IPS-20b (cell line): Measurements from ENCODE around the gene EPHB2.

Experiments
- H3K27ac ChIP-seq: one replicate; pipeline ENCODE4 v1.5.1; 2013; ENCODE audit warnings: low read length
- H3K27me3 ChIP-seq: 2 replicates; pipeline ENCODE4 v1.6.1; 2013; ENCODE audit warnings: mild to moderate bottlenecking, low read length, inconsistent platforms; ENCODE audit not compliant: insufficient read depth
- H3K36me3 ChIP-seq: 2 replicates; pipeline ENCODE4 v1.6.1; 2013; ENCODE audit warnings: low read depth, mild to moderate bottlenecking, inconsistent platforms, low read length, moderate library complexity; ENCODE audit not compliant: insufficient read depth
- H3K4me1 ChIP-seq: 2 replicates; pipeline ENCODE4 v1.6.1; 2013; ENCODE audit warnings: mild to moderate bottlenecking, control low read depth, inconsistent platforms, low read length, moderate library complexity; ENCODE audit not compliant: insufficient read depth
- H3K4me3 ChIP-seq: 2 replicates; pipeline ENCODE4 v1.5.1; 2013; ENCODE audit warnings: mild to moderate bottlenecking, low read length, inconsistent platforms
- H3K9ac ChIP-seq: 2 replicates; pipeline ENCODE4 v1.6.1; 2013; ENCODE audit warnings: low read depth, mild to moderate bottlenecking, inconsistent platforms, low read length, moderate library complexity
- H3K9me3 ChIP-seq: 2 replicates; pipeline ENCODE4 v1.6.1; 2013; ENCODE audit warnings: mild to moderate bottlenecking, low read depth, low read length, inconsistent platforms; ENCODE audit not compliant: insufficient read depth

The EPHB2 gene

DNA sequence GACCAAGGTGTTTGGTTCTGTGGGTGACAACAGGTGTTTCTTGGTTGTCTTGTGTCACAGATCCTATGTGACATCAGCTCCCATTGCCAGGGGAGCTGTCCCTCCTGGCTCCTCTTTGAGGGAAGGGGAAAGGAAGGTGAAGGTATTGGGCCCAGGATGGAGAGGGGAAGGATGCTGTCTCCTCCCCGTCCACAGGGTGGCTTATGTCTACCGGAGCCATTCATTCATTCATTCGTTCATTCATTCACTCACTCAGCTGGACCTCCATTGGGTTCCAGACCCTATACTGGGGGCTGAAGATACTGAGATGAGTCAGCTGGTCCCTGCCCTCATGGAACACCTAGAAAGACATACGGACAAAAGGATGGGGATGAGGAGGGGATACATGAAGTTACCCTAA, 38.9 kb downstream of the EPHB2 start:
- Histone ChIP-seq H3K27ac (no peak overlapping the region), H3K9ac (no peak overlapping the region), H3K27me3 (no peaks in the 10 kb centered on the region), H3K36me3 (no peaks in the 10 kb centered on the region), H3K9me3 (no peaks in the 10 kb centered on the region), H3K4me1 (no peaks in the 10 kb centered on the region), H3K4me3 (no peak overlapping the region)

DNA sequence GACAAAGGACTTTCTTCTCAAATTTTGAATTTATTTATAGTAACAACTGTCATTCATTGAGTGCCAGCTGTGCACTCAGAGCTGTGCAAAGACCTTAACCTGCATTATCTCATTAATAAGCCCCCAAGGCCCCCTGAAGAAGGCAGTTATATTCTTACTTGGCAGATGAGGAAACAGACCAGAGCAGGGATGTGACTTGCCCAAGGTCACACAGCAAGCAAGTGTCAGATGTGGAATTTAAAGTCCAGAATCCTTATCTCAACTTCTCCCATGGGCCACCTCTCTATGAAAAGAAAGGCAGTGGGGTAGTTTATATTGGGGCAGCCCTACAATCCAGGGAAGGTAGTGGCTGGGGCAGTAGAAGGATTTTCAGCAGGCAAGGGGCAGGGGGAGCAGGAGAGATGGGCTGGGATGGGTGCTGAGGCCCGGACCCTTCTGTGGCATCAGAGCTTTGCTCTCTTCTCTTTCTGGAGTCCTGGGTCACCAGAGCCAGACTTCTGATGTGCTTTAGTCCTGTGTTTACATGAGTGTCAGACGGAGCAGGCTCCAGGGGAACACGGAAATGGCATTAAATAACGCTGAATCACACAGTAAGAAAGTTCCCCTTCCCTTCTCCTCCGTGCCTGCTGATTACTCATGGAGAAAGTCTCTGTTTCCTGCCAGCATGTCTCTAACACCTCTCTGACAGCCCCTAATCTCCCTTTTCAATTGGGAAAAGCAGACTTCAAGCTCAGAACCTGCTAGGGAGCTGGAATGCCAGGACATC, 39.5 kb downstream of the EPHB2 start:
- Histone ChIP-seq H3K27me3 (no peaks in the 10 kb centered on the region), H3K4me1 (no peaks in the 10 kb centered on the region), H3K4me3 (no peak overlapping the region), H3K27ac (no peak overlapping the region), H3K36me3 (no peaks in the 10 kb centered on the region), H3K9ac (no peak overlapping the region), H3K9me3 (no peaks in the 10 kb centered on the region)

DNA sequence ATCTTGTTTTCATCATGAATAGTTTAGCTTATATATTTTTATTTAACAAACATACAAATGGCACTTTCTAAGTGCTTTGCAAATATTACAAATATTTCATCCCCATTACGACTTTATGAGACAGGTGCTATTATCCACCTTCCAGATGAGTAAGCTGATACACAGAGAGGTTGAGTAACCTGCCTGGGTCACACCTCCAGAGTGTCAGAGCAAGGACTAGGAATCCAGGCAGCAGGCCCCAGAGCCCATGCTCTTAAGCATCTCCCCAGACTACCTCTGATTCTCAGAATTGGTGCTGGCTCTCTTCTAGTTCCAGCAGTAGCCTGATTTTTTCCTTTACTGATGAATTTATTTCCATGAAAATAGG, 40.0 kb downstream of the EPHB2 start:
- Histone ChIP-seq H3K9me3 (no peaks in the 10 kb centered on the region), H3K4me1 (no peaks in the 10 kb centered on the region), H3K9ac (no peak overlapping the region), H3K36me3 (no peaks in the 10 kb centered on the region), H3K27ac (no peak overlapping the region), H3K27me3 (no peaks in the 10 kb centered on the region), H3K4me3 (no peak overlapping the region)

DNA sequence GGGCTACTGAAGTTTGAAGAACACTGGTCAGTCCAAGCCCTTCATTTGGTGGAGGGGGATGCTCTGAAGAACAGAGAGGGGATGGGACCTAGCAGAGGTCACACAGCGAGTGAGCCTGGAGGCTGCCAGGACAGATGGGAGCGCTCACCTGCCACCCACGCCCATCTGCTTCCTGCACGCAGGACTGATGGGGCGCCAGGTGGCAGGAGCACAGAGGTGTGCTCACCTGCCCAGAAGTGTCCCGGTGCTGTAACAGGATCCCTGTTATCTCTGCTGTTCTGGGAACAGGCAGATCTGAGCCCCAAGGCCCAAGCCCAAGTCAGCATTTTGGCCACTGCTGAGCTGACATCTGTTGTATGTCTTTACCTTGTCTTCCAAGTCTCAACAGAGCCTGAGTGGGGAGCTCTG, 40.5 kb downstream of the EPHB2 start:
- no peaks in the 10 kb centered on the region for H3K9me3 ChIP-seq
- H3K36me3 ChIP-seq = no peaks in the 10 kb centered on the region
- no peak overlapping the region for H3K4me3 ChIP-seq
- H3K9ac ChIP-seq = no peak overlapping the region
- H3K27ac ChIP-seq = no peak overlapping the region
- no peaks in the 10 kb centered on the region for H3K27me3 ChIP-seq
- H3K4me1 ChIP-seq = no peaks in the 10 kb centered on the region

DNA sequence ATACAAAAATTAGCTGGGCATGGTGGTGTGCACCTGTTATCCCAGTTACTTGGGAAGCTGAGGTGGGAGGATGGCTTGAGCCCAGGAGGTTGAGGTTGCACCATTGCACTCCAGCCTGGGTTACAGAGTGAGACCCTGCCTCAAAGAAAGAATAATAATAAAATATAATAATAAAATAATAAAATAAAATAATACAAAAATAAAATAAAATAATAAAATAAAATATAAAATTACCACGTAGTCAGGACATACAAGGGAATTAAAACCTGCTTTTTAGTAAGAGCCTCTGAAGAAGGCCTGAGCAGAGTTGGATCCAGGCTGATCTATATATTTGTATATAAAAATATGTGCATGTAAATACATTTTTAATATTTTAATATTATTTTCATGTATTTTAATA, 41.7 kb downstream of the EPHB2 start:
- Histone ChIP-seq H3K36me3 (no peaks in the 10 kb centered on the region), H3K27ac (no peak overlapping the region), H3K4me3 (no peak overlapping the region), H3K27me3 (no peaks in the 10 kb centered on the region), H3K9ac (no peak overlapping the region), H3K4me1 (no peaks in the 10 kb centered on the region), H3K9me3 (no peaks in the 10 kb centered on the region)

DNA sequence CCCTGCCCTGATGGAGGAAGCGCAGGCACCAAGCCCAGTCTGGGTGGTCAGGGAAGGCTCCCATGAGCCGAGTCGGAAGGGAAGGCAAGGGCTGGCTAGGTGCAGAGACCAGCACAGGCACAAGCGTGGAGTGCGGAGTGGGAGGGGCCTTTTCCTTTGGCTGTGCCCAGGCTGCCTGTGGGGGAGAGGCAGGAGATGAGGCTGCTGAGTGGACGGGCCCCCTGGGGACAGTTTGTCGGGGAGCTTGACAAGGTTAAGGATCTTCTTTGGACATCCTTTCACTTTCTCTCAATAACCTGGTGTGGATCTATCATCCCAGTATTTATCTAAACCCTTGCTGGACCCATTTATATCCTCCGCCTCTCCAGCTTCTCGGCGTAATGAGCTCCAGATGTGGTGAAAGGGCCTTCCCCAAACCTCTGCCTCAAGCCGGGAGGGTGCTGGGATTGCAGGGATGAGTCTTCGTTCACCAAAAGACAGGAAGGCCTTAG, 42.9 kb downstream of the EPHB2 start:
- Histone ChIP-seq H3K4me3 (no peak overlapping the region), H3K27ac (no peak overlapping the region), H3K27me3 (no peaks in the 10 kb centered on the region), H3K9ac (no peak overlapping the region), H3K4me1 (no peaks in the 10 kb centered on the region), H3K9me3 (no peaks in the 10 kb centered on the region), H3K36me3 (no peaks in the 10 kb centered on the region)

DNA sequence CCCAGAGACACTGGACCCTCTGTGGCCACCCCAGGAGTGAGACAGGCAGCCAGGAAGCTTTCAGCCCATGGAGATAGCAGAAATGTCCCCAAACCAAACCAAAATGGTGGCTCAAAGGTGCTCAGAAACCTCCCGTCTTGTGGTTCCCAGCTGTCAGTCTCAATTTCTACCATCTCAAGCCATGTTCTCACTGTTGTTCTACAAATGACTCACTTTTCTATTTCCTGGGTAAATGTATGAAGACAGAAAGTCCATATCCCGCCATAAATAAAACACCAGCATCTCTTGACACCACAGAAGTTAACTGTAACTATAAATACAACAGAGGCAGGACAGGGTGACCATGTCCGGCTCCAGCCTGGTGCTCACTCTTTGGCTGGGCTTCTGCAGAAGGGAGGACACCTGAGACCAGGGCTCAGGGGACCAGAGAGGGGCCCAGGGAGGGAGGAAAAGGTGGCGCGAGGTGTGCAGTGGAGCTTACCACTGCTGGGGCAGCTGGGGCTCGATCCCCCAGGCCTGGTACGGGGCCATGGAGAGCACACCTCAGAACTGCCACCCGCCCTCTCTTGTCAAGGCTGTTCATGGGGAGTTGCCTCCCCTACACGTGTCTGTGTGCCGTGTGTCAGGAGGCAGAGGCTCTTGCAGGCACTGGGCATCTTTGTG, 43.6 kb downstream of the EPHB2 start:
- Histone ChIP-seq H3K9ac (no peak overlapping the region), H3K4me1 (no peaks in the 10 kb centered on the region), H3K4me3 (no peak overlapping the region), H3K27ac (no peak overlapping the region), H3K36me3 (no peaks in the 10 kb centered on the region), H3K9me3 (no peaks in the 10 kb centered on the region), H3K27me3 (no peaks in the 10 kb centered on the region)

DNA sequence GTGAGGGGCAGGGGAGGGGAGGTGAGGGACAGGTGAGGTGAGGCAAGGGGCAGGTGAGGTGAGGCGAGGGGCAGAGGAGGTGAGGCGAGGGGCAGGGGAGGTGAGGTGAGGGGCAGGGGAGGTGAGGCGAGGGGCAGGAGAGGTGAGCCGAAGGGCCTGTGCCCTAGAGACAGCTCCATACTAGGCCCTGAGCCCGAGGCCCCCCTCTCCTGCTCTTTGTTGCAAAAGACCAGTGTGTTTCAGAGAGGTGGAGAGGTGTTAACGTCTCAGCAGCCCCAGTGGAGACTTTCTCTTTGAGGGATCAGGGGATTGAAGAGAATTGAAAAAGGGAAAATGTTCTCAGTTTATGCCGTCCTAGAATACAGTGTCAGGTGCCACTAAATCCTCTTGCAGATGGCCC, 44.2 kb downstream of the EPHB2 start:
- no peaks in the 10 kb centered on the region for H3K36me3 ChIP-seq
- H3K27ac ChIP-seq = no peak overlapping the region
- H3K4me1 ChIP-seq = no peaks in the 10 kb centered on the region
- H3K27me3 ChIP-seq = no peaks in the 10 kb centered on the region
- H3K9ac ChIP-seq = no peak overlapping the region
- no peak overlapping the region for H3K4me3 ChIP-seq
- H3K9me3 ChIP-seq = no peaks in the 10 kb centered on the region

DNA sequence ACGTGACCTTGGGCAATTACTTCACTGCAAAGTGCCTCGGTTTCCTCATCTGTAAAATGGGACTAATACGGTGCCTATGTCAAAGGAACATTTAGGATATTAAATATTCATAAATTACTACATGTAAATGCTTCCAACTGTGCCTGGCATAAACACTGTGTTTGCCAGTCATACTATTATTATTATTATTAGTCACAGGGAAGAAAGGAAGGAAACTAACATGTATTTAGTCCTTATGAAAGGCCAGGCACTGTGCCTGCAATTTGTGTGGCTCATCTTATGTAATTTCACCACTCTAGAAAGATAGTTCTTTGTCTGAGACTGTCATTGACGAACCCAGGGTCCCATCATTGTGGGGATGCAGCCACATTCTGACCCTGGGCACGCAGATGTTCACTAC, 45.0 kb downstream of the EPHB2 start:
- Histone ChIP-seq H3K36me3 (no peaks in the 10 kb centered on the region), H3K4me3 (no peak overlapping the region), H3K27me3 (no peaks in the 10 kb centered on the region), H3K4me1 (no peaks in the 10 kb centered on the region), H3K9ac (no peak overlapping the region), H3K27ac (no peak overlapping the region), H3K9me3 (no peaks in the 10 kb centered on the region)

DNA sequence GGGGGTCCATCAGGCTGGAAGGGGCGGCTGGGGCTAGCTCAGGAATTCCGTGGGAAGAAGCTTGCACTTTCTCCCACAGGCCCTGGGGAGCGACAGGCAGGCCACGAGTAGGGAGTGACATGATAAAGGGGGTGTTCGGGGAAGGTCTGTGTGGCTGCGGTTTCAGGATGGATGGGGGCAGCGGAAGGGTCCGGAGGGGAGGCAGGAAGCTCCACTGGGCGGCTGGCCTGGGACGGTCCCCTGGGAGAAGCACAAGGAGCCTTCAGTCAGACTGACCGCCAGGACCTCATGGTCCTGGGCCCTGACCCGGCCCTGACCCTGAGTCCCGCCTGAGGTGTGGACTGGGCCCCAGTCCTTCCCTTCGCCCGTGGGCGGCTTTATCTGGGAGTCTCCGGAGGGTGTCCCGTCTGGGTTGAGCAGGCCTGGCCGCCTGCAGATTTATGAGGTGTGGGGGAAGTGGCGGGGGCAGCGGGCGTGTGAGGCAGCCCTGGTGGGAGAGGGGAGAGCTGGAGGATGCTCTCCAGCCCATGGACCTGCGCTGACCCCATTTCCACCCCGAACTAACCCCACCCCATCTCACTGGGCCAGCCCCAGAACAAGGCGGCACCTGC, 45.6 kb downstream of the EPHB2 start:
- H3K27me3 ChIP-seq = no peaks in the 10 kb centered on the region
- H3K4me1 ChIP-seq = no peaks in the 10 kb centered on the region
- no peaks in the 10 kb centered on the region for H3K9me3 ChIP-seq
- no peak overlapping the region for H3K27ac ChIP-seq
- no peak overlapping the region for H3K9ac ChIP-seq
- H3K36me3 ChIP-seq = no peaks in the 10 kb centered on the region
- H3K4me3 ChIP-seq = no peak overlapping the region

DNA sequence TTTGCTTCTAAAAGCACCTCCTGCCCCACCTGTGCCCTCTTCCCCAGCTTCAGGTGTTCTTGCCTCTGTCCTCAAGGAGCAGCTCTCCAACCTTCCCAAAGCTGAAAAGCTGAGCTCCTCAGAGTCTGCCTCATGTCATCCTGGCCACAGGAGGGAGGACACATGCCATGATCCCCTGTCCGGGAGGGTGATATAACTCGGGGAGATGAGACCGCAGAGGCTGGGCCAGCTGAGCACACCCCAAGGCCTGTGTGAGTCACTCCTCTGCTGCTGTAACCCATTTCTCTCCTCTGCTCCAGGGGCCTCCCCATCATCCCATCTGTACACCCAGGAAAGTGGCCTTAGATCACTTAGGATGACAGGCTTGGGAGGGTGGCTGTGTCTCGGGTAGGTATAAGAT, 49.8 kb downstream of the EPHB2 start:
- no peak overlapping the region for H3K27ac ChIP-seq
- no peaks in the 10 kb centered on the region for H3K36me3 ChIP-seq
- no peaks in the 10 kb centered on the region for H3K4me1 ChIP-seq
- H3K9ac ChIP-seq = no peak overlapping the region
- H3K4me3 ChIP-seq = no peak overlapping the region
- no peaks in the 10 kb centered on the region for H3K9me3 ChIP-seq
- no peaks in the 10 kb centered on the region for H3K27me3 ChIP-seq

DNA sequence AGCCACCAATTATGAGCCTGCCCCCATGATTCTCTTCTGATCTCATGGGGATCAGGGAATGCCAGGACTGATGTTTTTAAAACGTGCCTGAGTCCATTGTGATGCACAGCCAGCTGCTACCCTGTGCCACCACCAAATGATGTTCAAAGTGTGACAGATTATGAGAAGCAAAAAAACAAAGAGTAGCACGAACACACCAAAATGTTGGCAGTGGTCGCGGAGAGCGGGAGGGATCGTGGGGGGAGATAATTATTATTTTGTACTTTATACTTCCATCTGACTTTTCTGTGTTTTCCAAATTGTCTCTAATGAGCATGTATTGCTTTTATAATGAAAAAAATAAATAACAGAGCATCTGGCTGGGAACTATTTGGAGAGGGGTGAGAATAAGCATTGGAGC, 50.5 kb downstream of the EPHB2 start:
- H3K9me3 ChIP-seq = no peaks in the 10 kb centered on the region
- H3K4me3 ChIP-seq = no peak overlapping the region
- no peak overlapping the region for H3K9ac ChIP-seq
- H3K27ac ChIP-seq = no peak overlapping the region
- no peaks in the 10 kb centered on the region for H3K4me1 ChIP-seq
- no peaks in the 10 kb centered on the region for H3K27me3 ChIP-seq
- H3K36me3 ChIP-seq = no peaks in the 10 kb centered on the region
